Keratinocyte (primary cell): ENCODE results near the gene SORT1. TPM values are rescaled to one million over a fixed set of nuclear protein-coding genes. Genes with fewer than 3 reads are reported as not detected.

Experiments
- DNase-seq: peaks from one replicate; pipeline ENCODE4 v3.0.0-alpha.2; 2011; ENCODE audit warnings: low read depth, missing footprints, low spot score
- FAIRE-seq: peaks from 2 replicates; lab custom pipeline; 2011; peaks lifted over from hg19 to GRCh38; lab: Jason Lieb, UNC
- H2AFZ ChIP-seq: 2 replicates; pipeline ENCODE4 v1.6.0; 2012; ENCODE audit warnings: low read length, control low read depth, inconsistent platforms; ENCODE audit not compliant: control insufficient read depth
- H3K27ac ChIP-seq: 2 replicates; pipeline ENCODE4 v1.5.1; 2011; ENCODE audit warnings: low read length; ENCODE audit not compliant: control insufficient read depth, insufficient read depth
- H3K27me3 ChIP-seq: 3 replicates; pipeline ENCODE4 v1.6.0; 2011; ENCODE audit warnings: low read length; ENCODE audit not compliant: control insufficient read depth, insufficient read depth; ENCODE audit errors: extremely low read depth
- H3K36me3 ChIP-seq, 2 experiments: 2 replicates in 1 of 2; 3 replicates in 1 of 2; pipeline ENCODE4 v1.5.1; 2011; ENCODE audit warnings: low read length in 2 of 2, mild to moderate bottlenecking in 1 of 2; ENCODE audit not compliant: control insufficient read depth in 2 of 2, insufficient read depth in 2 of 2; ENCODE audit errors: extremely low read depth in 1 of 2
- H3K4me1 ChIP-seq: 3 replicates; pipeline ENCODE4 v1.5.1; 2011; ENCODE audit warnings: low read length; ENCODE audit not compliant: control insufficient read depth, insufficient read depth; ENCODE audit errors: extremely low read depth
- H3K4me2 ChIP-seq: 3 replicates; pipeline ENCODE4 v1.6.0; 2011; ENCODE audit warnings: low read depth, low read length; ENCODE audit not compliant: control insufficient read depth, insufficient read depth; ENCODE audit errors: extremely low read depth
- H3K4me3 ChIP-seq, 3 experiments: fragments of 200-600 bp in 1 of 3; sonication (generic) in 1 of 3; 2 replicates in 2 of 3; 3 replicates in 1 of 3; pipeline ENCODE4 v1.5.1; 2011 to 2016; ENCODE audit warnings: low read length in 3 of 3, mild to moderate bottlenecking in 3 of 3, control low read depth in 2 of 3, inconsistent platforms in 1 of 3, low read depth in 1 of 3, mixed read lengths in 1 of 3, mixed run types in 1 of 3, moderate library complexity in 1 of 3; ENCODE audit not compliant: control insufficient read depth in 2 of 3, insufficient read depth in 2 of 3; ENCODE audit errors: extremely low read depth in 1 of 3
- H3K79me2 ChIP-seq: 2 replicates; pipeline ENCODE4 v1.6.0; 2012; ENCODE audit warnings: low read length; ENCODE audit not compliant: control insufficient read depth, insufficient read depth
- H3K9ac ChIP-seq: 3 replicates; pipeline ENCODE4 v1.6.0; 2011; ENCODE audit warnings: low read length; ENCODE audit not compliant: control insufficient read depth, insufficient read depth; ENCODE audit errors: extremely low read depth
- H3K9me1 ChIP-seq: 3 replicates; pipeline ENCODE4 v1.6.0; 2011; ENCODE audit warnings: low read length; ENCODE audit not compliant: control insufficient read depth, insufficient read depth; ENCODE audit errors: extremely low read depth
- H3K9me3 ChIP-seq: 2 replicates; pipeline ENCODE4 v1.5.1; 2012; ENCODE audit warnings: low read depth, low read length; ENCODE audit not compliant: control insufficient read depth
- H4K20me1 ChIP-seq: 3 replicates; pipeline ENCODE4 v1.6.0; 2011; ENCODE audit warnings: low read length; ENCODE audit not compliant: control insufficient read depth, insufficient read depth; ENCODE audit errors: extremely low read depth
- EZH2 ChIP-seq: IDR thresholded peaks from one replicate; pipeline ENCODE4 v1.6.1; 2012; ENCODE audit warnings: inconsistent platforms, mild to moderate bottlenecking, low read length, moderate library complexity
- dilution Hi-C: fragments of 300-500 bp; cut with MboI; formaldehyde crosslinking; loops from one replicate; pipeline ENCODE4 v1.7.0; 2020; ENCODE audit warnings: low sequenced_read_pairs; ENCODE audit not compliant: extremely low pct_ligation_motif_present
- polyA plus RNA-seq, 5 experiments: library from polyadenylated mRNA; depleted of rRNA in 3 of 5; stranded (reverse) in 3 of 5; stranded (forward) in 1 of 5; unstranded in 1 of 5; fragments of >200 nt; gene quantifications; 1 replicate in 1 of 5; 2 replicates in 3 of 5; 3 replicates in 1 of 5; pipeline versions ENCODE4 v1.2.1 to v1.2.3, GENCODE V29; 2011 to 2012; ENCODE audit warnings: missing spikeins in 2 of 5, low read depth in 1 of 5, low replicate concordance in 1 of 5
- TF ChIP-seq, protein P1 (sequence below), 3 experiments: IDR thresholded peaks in 1 of 3; conservative IDR thresholded peaks in 1 of 3; optimal IDR thresholded peaks in 1 of 3; 2 replicates in 2 of 3; 3 replicates in 1 of 3; pipeline versions ENCODE3 to v1.5.1; 2011; ENCODE audit warnings: low read length in 3 of 3, mild to moderate bottlenecking in 3 of 3, moderate library complexity in 2 of 3, control low read depth in 1 of 3, inconsistent platforms in 1 of 3; ENCODE audit not compliant: insufficient read depth in 2 of 3; ENCODE audit errors: extremely low read depth in 1 of 3

Gene SORT1
- polyA plus RNA-seq, 1 donor (not counting 4 experiments of a cell fraction or from before 2014, with no cell fraction given), result 1.6 TPM

DNA sequence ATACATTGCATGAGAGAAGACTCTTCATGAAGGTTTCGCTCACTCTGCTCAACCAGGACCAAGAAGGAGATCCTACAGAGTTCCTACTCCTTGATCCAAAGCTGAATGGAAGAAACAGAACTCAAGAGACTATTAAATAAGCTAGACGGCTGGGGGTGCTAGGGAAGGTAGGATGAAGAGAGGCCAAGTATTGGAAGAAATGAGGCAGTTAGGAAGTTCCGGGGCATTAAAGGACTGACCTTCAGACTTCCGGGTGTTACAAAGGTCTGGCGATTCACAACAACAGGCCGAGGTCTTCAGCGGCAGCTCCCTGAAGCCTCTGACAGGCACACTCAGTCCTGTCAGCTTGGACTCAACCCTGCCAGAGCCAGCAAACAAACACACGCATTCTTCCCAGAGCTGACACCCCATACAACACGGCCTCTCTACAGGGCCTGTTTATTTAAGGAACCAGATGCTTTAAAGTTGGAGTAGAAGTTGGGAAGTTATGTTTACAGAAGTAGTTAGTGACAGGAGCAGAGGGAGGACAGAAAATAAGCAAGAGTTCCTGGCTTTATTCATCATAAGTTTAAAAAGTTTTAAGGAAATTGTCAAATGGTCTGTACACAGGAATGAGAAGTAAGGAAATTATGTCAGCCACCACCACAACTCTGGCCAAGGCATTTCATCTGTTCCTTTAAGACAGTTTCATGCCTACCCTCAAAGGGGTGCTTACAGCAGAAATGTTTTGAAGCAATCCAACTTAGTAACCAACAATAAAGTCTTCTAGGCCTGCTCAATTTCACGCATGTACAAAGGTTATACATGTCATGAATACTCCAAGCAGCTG lies 4.7 kb downstream of the SORT1 start:
- H3K36me3 ChIP-seq, result no peaks in the 10 kb centered on the region
- no peaks in the 10 kb centered on the region for H4K20me1 ChIP-seq
- H3K27ac ChIP-seq, result no peak overlapping the region
- no peak overlapping the region for H2AFZ ChIP-seq
- H3K9me1 ChIP-seq, result no peaks in the 10 kb centered on the region
- no peak overlapping the region for H3K9ac ChIP-seq
- peaks cover 4% of the 10 kb centered on the region for H3K4me1 ChIP-seq
- DNase-seq (no peak), FAIRE-seq (no peak)
- dilution Hi-C loops, result no loop called here
- H3K9me3 ChIP-seq, result no peaks in the 10 kb centered on the region
- peaks cover 16% of the 10 kb centered on the region for H3K27me3 ChIP-seq
- H3K4me2 ChIP-seq, result no peak overlapping the region
- H3K79me2 ChIP-seq, result no peaks in the 10 kb centered on the region
- TF ChIP-seq, protein P1, sequence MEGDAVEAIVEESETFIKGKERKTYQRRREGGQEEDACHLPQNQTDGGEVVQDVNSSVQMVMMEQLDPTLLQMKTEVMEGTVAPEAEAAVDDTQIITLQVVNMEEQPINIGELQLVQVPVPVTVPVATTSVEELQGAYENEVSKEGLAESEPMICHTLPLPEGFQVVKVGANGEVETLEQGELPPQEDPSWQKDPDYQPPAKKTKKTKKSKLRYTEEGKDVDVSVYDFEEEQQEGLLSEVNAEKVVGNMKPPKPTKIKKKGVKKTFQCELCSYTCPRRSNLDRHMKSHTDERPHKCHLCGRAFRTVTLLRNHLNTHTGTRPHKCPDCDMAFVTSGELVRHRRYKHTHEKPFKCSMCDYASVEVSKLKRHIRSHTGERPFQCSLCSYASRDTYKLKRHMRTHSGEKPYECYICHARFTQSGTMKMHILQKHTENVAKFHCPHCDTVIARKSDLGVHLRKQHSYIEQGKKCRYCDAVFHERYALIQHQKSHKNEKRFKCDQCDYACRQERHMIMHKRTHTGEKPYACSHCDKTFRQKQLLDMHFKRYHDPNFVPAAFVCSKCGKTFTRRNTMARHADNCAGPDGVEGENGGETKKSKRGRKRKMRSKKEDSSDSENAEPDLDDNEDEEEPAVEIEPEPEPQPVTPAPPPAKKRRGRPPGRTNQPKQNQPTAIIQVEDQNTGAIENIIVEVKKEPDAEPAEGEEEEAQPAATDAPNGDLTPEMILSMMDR (optimal IDR thresholded peaks at IDR 0.05 in 1 of 3, IDR thresholded peaks at IDR 0.05 in 1 of 3, conservative IDR thresholded peaks at IDR 0.05 in 1 of 3; ENCODE audit: extremely low read depth in 1 of 3, insufficient read depth in 2 of 3, low read length in 3 of 3), result no peak
- no peak for TF ChIP-seq EZH2
- no peak overlapping the region for H3K4me3 ChIP-seq

DNA sequence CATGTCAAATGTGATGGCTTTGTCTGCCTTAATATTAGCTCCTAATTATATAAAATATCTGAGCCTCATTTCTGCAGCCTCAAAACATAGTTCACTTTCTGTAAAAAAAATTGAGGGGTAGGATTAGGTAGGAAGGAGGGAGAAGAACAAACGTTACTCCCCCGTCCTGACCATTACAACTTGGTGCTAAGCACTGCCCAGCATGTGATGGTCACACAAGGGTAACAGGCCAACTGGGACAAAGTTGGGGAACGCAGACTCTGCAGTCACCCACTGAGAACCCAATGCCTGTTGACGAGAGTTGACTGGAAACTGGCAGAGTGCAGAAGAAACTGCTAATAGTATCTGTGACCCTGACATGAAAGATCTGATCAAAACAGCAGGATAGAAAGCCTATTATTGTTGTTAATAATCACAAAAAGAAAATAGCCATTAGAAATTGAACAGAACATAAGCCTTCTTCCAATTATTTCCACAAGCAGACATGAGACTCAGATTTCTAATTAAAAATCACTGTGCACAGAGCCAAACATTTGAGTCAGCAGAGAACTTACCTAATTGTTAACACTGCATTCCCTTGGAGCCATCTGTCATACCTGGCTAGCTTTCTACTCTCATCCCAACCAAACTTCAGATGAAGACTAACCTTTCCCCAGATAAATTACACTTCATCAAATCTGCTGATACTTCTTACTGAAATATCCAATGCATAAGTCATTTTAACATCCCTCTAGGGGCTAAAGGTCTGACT lies 5.5 kb downstream of the SORT1 start:
- no peak overlapping the region for H3K4me3 ChIP-seq
- no peak overlapping the region for H3K27ac ChIP-seq
- H3K4me2 ChIP-seq, result no peak overlapping the region
- DNase-seq (no peak), FAIRE-seq (no peak)
- H4K20me1 ChIP-seq, result no peaks in the 10 kb centered on the region
- peaks cover 15% of the 10 kb centered on the region for H3K27me3 ChIP-seq
- H3K79me2 ChIP-seq, result no peaks in the 10 kb centered on the region
- H3K36me3 ChIP-seq, result no peaks in the 10 kb centered on the region
- TF ChIP-seq, protein P1 (optimal IDR thresholded peaks at IDR 0.05 in 1 of 3, IDR thresholded peaks at IDR 0.05 in 1 of 3, conservative IDR thresholded peaks at IDR 0.05 in 1 of 3; ENCODE audit: extremely low read depth in 1 of 3, insufficient read depth in 2 of 3, low read length in 3 of 3), result no peak
- TF ChIP-seq EZH2, result no peak
- H3K9me1 ChIP-seq, result no peaks in the 10 kb centered on the region
- no peak overlapping the region for H2AFZ ChIP-seq
- H3K9ac ChIP-seq, result no peak overlapping the region
- H3K9me3 ChIP-seq, result no peaks in the 10 kb centered on the region
- dilution Hi-C loops, result no loop called here
- peaks cover 4% of the 10 kb centered on the region for H3K4me1 ChIP-seq
